ENCODE data around the gene DUSP22.

DNA sequence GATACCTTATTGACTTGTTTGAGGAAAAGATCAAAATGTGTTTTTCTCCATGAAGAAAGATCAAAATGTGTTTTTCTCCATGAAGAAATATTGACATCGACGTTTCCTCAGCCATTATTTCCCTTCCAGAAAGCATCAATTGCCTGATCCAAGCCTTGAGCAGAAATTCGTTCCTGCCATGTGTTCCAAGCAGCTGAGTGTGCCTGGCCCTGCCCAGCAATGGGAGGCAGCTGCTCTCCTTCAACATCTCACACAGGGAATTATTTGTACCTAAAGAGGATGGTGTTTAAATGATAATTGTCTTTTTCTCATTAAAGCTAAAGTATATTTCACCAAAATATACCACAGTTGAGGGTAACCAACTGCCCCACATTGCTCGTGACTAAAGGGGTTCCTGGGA lies 7.8 kb upstream of the DUSP22 start:
- TF ChIP-seq CTCF (IDR thresholded peaks at IDR 0.05): no peak
- no peak for TF ChIP-seq POLR2AphosphoS5 (IDR thresholded peaks at IDR 0.05)
- no peak for TF ChIP-seq POLR2A (IDR thresholded peaks at IDR 0.05)
- no peak for TF ChIP-seq EP300 (IDR thresholded peaks at IDR 0.05; ENCODE audit: low read depth)
